K562 (cell line): Measurements from ENCODE around the gene FOSL2. TPM values are rescaled to one million over a fixed set of nuclear protein-coding genes. Genes with fewer than 3 reads are reported as not detected.

Experiments used
- GABPA ChIP-seq: fragments of 200-800 bp; sonication (Bioruptor generic); conservative IDR thresholded peaks from 2 replicates; pipeline ENCODE4 v1.6.1; 2016; ENCODE audit warnings: low read depth, missing genetic modification characterization, missing compliant biosample characterization
- NR2C2 ChIP-seq, 2 experiments: fragments of 200-800 bp in 1 of 2; sonication (Bioruptor generic) in 1 of 2; sonication (generic) in 1 of 2; formaldehyde crosslinking in 1 of 2; IDR thresholded peaks; 2 replicates each; pipeline versions ENCODE4 v1.6.1 to v1.8.0; 2016 to 2022; ENCODE audit warnings: mild to moderate bottlenecking in 1 of 2, missing compliant biosample characterization in 1 of 2, missing genetic modification characterization in 1 of 2, missing genetic modification reagents in 1 of 2
- RNF2 ChIP-seq: sonication (generic); IDR thresholded peaks from 2 replicates; pipeline ENCODE4 v1.6.1; 2016
- polyA plus RNA-seq, 8 experiments: library from polyadenylated mRNA; depleted of rRNA in 4 of 8; stranded (reverse) in 5 of 8; unstranded in 3 of 8; fragments of >200 nt; fragmentation: Nextera tagmentation in 2 of 8; fragmentation: Illumina TruSeq in 1 of 8; extraction: Ambion mirVana in 2 of 8; extraction: Trizol in 1 of 8; gene quantifications; 2 replicates each; pipeline versions ENCODE4 v1.2.1 to v1.2.3, GENCODE V29; 2011 to 2014; ENCODE audit warnings: inconsistent platforms in 1 of 8, missing spikeins in 1 of 8
- total RNA-seq, 7 experiments: library from RNA; depleted of rRNA in 6 of 7; stranded (reverse); fragments of >200 nt in 6 of 7; fragmentation: Illumina TruSeq in 2 of 7; extraction: Trizol in 2 of 7; gene quantifications; 2 replicates each; pipeline versions ENCODE4 v1.2.1 to v1.2.3, GENCODE V29; 2011 to 2021; ENCODE audit warnings: low replicate concordance in 1 of 7
- TF ChIP-seq, protein P1 (sequence below), 2 experiments: fragments of 450-650 bp in 1 of 2; sonication (generic) in 1 of 2; formaldehyde crosslinking in 1 of 2; IDR thresholded peaks; 2 replicates each; pipeline versions ENCODE4 v1.7.1 to v1.9.0; 2016 to 2022; ENCODE audit warnings: inconsistent platforms in 1 of 2, mild to moderate bottlenecking in 1 of 2, missing genetic modification reagents in 1 of 2

Gene FOSL2
- total and polyA plus RNA-seq, 9 of the 15 experiments (the other 6 are each of a cell fraction or from before 2014, with no cell fraction given), result 0.04 to 2.9 (median 0.80) TPM

DNA sequence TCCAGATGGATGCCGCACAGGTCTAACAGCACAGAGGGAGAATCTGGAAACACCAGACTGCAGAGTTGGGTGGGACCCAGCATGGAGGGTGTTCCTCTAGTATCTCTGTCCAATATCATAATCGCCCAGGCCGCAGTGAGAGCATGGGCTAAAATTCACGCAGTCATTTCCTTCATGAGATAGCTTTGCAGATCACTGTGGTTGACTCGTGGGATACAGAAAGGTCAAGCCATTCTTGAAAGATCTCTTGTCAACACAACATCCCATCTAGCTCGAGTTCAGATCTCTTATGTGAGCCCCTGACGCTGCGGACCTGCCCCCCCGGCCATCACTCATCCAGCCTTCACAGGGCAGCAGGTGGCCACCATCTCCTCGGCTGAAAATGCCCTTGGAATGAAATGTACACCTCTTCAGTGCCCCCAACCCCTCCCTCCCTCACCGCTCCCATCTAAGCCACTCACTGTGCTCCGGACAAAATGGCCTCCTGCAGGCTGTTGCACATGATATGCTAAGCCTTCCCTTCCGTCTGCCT is 45.9 kb downstream of the FOSL2 start (continued):
- TF ChIP-seq, protein P1, sequence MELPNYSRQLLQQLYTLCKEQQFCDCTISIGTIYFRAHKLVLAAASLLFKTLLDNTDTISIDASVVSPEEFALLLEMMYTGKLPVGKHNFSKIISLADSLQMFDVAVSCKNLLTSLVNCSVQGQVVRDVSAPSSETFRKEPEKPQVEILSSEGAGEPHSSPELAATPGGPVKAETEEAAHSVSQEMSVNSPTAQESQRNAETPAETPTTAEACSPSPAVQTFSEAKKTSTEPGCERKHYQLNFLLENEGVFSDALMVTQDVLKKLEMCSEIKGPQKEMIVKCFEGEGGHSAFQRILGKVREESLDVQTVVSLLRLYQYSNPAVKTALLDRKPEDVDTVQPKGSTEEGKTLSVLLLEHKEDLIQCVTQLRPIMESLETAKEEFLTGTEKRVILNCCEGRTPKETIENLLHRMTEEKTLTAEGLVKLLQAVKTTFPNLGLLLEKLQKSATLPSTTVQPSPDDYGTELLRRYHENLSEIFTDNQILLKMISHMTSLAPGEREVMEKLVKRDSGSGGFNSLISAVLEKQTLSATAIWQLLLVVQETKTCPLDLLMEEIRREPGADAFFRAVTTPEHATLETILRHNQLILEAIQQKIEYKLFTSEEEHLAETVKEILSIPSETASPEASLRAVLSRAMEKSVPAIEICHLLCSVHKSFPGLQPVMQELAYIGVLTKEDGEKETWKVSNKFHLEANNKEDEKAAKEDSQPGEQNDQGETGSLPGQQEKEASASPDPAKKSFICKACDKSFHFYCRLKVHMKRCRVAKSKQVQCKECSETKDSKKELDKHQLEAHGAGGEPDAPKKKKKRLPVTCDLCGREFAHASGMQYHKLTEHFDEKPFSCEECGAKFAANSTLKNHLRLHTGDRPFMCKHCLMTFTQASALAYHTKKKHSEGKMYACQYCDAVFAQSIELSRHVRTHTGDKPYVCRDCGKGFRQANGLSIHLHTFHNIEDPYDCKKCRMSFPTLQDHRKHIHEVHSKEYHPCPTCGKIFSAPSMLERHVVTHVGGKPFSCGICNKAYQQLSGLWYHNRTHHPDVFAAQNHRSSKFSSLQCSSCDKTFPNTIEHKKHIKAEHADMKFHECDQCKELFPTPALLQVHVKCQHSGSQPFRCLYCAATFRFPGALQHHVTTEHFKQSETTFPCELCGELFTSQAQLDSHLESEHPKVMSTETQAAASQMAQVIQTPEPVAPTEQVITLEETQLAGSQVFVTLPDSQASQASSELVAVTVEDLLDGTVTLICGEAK (IDR thresholded peaks at IDR 0.05), result no peak
- TF ChIP-seq, protein P1 (CRISPR knock-in tag; IDR thresholded peaks at IDR 0.05), result no peak
- TF ChIP-seq RNF2 (0 out of 2 replicates have a peak, but pooled peaks have one; percentile 11), NR2C2 (CRISPR knock-in tag; IDR thresholded peaks at IDR 0.05) (no peak), NR2C2 (tag; IDR thresholded peaks at IDR 0.05) (peak; percentile 23; the same call in 1 of the 2 replicates), GABPA (tag) (0 out of 2 replicates have a peak, but pooled peaks have one; percentile 16)
